AG08396 (cell line): ENCODE results near the gene NR2F1-AS1.
"Not testable (repeated sequence)": the region's sequence is repeated elsewhere in the genome, so short reads cannot be mapped to it uniquely, and the experiment has no call there.

Source experiments
- DNase-seq: peaks from one replicate; pipeline ENCODE4 v3.0.0; 2012; ENCODE audit warnings: low spot score, mixed read lengths

NR2F1-AS1 gene

DNA sequence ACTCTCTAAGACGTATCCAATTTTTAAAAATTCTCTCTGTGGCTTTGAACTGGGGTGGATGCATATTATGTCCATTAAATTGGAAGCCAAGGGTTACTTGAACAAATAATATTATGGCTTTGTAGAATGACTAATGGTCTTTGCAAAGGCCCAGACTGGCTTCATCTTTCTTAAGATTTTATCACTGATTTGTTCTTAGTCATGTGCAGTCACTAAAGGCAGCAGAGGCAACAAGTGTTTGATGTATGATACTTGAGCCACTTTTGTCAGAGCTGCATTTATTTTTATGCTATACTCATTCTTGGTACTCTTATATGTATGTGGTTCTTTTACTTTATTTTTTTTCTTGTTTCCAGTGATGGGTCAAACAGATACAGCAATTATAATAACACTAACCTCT lies 152.2 kb downstream of the NR2F1-AS1 start:
- no peak for DNase-seq

DNA sequence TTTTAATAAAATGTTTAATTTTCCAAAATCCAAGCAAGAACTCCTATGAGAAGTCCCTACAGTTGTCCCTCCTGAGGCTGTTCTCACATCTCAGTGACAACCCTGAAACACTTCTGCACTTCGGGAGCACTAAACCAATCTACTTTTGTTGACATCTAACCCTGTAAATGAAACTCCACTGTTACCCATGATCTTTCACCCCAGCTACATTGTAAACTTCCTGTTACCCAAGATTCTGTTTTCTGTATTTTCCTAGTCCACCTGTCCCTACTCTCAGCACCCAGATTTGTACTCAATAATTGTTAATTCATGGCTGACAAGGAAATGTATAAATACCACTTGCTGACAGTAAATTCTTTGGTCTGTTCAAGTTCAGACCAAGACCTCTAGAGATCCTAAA lies 153.7 kb downstream of the NR2F1-AS1 start:
- DNase-seq = no peak

- DNase-seq = peak; percentile 27
These were observed 155.9 kb downstream of the NR2F1-AS1 start for GRCh38 chr5:93425096-93425495.

DNA sequence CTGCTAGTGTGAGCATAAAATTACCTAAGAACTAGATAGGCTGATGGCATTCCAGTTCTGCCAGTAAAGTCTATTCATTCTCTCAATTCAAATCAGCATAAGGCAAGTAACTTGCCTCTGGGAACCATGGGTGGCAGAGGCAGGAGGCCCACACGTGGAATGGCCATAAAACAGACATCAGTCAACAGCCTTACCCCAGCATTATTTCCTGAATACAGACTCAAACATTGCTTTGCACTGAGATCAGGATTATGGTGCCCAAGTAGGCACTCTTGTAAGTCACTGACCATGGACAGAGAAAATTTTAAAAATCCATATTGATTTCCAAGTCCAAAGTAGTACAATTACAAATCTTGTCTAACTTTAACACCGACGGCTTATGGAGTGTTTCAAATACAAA lies 157.7 kb downstream of the NR2F1-AS1 start:
- DNase-seq = no peak

GRCh38 chr5:93422652-93423280 lies 158.3 kb downstream of the NR2F1-AS1 start:
- DNase-seq = no peak

DNA sequence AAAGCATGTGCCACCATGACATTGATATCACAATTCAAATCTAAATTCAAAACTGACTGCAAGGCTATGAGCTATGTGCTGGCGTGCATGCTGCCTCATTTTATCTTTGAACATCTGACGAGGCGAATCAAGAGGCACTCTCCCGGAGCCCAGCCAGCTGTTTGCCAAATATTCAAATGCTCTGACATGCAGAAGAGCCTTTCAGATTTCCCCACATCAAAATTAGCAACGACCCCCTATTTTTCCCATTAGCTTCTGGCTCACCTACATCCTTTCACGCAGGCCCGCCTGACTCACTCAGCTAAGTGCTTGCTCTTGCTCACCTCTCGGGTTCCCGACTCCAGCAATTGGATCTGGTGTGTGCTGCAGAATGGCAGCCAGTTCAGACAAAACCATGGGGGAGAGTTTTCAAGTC lies 159.0 kb downstream of the NR2F1-AS1 start:
- no peak for DNase-seq

- no peak for DNase-seq
These were observed 159.6 kb downstream of the NR2F1-AS1 start for GRCh38 chr5:93421468-93421867.

- DNase-seq = no peak
These were observed 163.5 kb downstream of the NR2F1-AS1 start for GRCh38 chr5:93417490-93417889.

- no peak for DNase-seq
These were observed 165.2 kb downstream of the NR2F1-AS1 start for GRCh38 chr5:93415819-93416218.

- DNase-seq = no peak
These were observed 169.3 kb downstream of the NR2F1-AS1 start for GRCh38 chr5:93411716-93412115.

DNA sequence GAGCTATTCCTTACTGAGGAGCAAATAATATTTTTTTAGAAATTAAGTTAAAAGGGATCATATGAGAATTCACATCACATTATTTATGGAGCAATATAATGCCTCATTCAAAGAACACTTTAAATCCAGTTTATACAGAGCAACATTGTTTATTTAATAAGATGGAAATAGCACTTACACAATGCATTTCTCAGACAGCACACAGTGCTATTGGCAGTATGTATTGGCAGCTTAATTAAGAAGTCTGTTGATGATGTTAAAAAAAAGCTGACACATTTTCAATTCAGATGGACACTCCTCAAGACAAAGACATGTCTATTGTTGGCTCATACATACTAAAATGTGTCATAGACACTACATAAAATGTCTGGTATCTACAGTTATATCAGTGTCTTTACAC lies 171.3 kb downstream of the NR2F1-AS1 start:
- no peak for DNase-seq

- no peak for DNase-seq
These were observed 173.6 kb downstream of the NR2F1-AS1 start for GRCh38 chr5:93407454-93407853.

DNA sequence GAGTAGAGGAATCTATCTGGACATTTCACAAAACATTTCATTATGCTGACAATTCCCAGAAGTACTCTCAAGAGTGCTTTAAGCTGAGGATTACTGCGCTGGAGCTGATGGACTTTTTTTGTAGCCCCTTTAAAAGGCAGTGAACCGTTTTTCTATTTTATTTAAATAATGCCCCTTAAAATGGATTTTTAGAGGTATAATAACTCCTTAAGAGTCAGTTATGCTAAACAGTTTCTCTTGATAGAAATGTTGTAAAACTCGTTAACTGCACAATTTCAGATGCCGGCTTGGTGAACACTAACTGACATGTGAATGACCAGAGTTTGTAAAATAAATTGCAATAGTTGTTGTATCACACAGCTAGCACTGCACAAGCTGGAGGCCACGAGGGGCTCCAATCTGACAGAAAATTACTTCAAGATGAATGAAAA lies 174.0 kb downstream of the NR2F1-AS1 start:
- no peak for DNase-seq

- no peak for DNase-seq
These were observed 176.8 kb downstream of the NR2F1-AS1 start for GRCh38 chr5:93404246-93404645.

DNA sequence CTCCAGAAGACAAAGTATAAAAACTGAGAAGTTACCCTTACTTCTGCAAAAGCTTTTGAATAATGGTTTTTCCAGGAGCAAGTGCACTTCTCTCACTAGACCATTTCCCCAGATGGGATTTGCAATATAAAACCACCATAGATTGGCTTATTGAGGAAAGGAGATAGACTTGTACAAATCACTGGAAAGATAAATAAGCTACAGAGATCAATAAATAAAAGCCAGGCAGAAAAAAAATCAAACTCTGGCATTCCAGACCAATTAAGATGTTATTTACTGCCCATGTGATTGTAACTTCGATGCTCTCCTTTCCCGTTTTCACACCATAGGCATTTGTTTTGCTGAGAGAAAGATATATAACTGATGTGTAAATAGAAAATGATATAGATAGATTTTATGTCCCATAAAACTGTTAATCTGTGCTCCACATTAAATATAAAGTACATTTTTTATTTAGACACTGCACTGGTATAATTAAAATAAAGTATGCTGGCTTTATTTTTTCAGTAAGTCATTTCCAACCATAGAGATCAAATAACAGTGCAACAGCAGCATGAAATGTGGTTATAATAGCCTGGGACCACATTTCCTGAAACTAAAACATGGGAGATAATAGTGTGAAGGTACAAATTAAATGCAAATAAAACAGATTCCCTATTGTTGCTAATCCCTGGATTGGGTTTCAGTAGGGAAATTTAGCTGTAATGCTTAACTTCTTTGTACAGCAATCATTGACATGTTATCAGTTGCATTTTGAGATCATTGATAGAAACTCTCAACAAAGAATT lies 177.7 kb downstream of the NR2F1-AS1 start:
- DNase-seq = no peak

GRCh38 chr5:93402451-93402850 lies 178.6 kb downstream of the NR2F1-AS1 start:
- no peak for DNase-seq

DNA sequence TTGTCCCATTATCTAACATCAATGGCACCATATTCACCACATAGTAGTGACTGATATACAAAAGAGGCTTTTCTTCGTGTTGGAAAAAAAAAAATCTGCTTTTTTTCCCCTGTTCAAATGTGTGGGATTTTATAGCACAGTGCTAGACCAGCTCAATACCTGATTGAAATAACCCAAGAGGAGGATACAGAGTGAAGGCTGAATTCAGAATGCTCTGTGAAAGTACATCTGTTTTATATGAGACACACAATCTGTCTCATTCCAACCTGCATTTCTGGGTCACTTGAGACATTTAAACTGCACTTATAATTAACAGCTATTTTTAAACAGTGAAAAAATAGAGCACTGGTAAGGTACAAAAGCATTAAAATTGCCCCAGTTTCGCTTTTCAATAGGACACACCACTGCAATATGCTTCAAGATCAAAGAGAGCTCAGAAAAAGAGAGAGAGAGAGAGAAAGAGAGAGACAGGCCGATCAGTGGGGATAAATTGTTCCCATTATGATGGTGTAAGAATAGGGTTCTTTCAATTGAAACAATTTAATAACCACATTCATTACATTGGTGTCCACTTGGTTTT lies 179.3 kb downstream of the NR2F1-AS1 start:
- DNase-seq = no peak

GRCh38 chr5:93399675-93400074 lies 181.3 kb downstream of the NR2F1-AS1 start:
- DNase-seq = no peak

DNA sequence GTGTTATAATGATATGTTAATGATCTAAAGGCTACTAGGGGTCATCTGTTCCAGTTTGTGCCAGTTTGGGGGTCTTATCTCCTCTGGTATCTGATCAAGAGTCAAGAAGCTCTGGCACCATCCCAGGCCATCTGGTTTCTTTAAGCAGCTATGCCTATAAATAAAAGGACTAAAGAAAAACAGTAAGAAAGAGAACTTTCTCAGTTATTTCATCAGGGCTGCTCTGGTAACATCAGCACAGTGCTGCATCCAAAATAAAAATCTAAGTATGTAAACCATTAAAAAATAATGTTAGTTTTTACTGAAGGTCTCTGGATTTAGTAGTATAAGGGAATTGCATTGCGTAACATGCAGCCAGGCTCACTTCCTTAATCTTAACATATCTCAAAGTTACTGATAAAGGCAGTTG lies 185.0 kb downstream of the NR2F1-AS1 start:
- DNase-seq = no peak

DNA sequence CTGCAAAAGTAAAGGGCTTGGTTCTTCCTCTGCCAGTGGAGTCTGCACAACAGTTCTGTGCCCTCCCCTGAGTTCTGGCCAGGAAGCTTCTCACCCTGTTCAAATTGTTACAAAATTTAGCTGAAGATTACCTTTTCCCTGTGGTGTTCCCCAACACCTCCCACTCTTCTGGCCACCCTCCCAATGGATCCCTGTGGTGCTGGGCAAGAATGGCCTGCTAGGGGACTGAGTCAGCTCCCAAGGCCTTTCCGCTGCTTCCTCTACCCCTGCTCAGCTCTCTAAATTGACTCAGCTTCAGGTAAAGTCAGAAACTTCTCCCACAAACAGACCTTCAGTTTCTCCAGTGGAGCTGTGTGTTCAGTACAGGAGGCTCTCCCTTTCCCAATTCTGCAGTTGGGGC lies 186.0 kb downstream of the NR2F1-AS1 start:
- no peak for DNase-seq

- DNase-seq = no peak
These were observed 186.7 kb downstream of the NR2F1-AS1 start for GRCh38 chr5:93394301-93394700.

- not testable (repeated sequence) for DNase-seq
These were observed 189.8 kb downstream of the NR2F1-AS1 start for GRCh38 chr5:93391169-93391568.

DNA sequence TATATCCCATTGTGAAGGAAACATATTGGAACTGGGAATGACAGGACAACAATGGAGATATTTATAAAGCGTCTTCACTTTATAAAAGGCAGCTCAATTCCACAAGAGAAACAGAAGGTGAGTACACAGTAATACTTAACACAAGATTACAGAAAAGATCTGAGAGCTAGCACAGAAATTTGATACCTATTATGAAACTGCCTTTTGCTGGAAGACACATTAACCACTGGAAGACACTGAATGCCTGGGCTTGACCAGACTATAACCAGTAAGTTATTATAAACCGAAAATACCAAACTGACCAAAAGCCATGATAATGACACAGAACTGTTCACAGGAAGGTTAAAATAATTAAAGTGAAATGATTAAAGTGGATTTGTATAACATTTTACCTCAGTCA lies 195.4 kb downstream of the NR2F1-AS1 start:
- DNase-seq = no peak
